Neural cell (in vitro differentiated cells): Measurements from ENCODE around the gene PRKAB2. TPM values are rescaled to one million over a fixed set of nuclear protein-coding genes. Genes with fewer than 3 reads are reported as not detected.
"Not testable (repeated sequence)": the region's sequence is repeated elsewhere in the genome, so short reads cannot be mapped to it uniquely, and the experiment has no call there.

Source experiments
- H2AFZ ChIP-seq: fragments of 200-600, 300-800 bp; sonication (generic), shearing (Covaris generic); 2 replicates; pipeline ENCODE4 v1.6.0; 2014; ENCODE audit warnings: low read depth, mild to moderate bottlenecking, antibody characterized with exemption, low read length, moderate library complexity
- H3F3A ChIP-seq: fragments of 200-600 bp; shearing (Covaris generic); 2 replicates; pipeline ENCODE4 v1.6.1; 2016; ENCODE audit warnings: mild to moderate bottlenecking, moderate library complexity, mixed read lengths, antibody characterized with exemption, low read length; ENCODE audit not compliant: insufficient read depth, poor library complexity, severe bottlenecking
- H3K27ac ChIP-seq: fragments of 200-600, 300-800 bp; sonication (generic), shearing (Covaris generic); 2 replicates; pipeline ENCODE4 v1.5.1; 2014; ENCODE audit warnings: mild to moderate bottlenecking, low read length, moderate library complexity
- H3K27me3 ChIP-seq: fragments of 300-800, 200-600 bp; sonication (generic), shearing (Covaris generic); 2 replicates; pipeline ENCODE4 v1.6.0; 2014; ENCODE audit warnings: mild to moderate bottlenecking, low read depth, low read length, moderate library complexity; ENCODE audit not compliant: insufficient read depth
- H3K36me3 ChIP-seq: fragments of 300-800, 200-600 bp; sonication (generic), shearing (Covaris generic); 2 replicates; pipeline ENCODE4 v1.5.1; 2014; ENCODE audit warnings: mild to moderate bottlenecking, antibody characterized with exemption, low read length, moderate library complexity; ENCODE audit not compliant: insufficient read depth
- H3K4me2 ChIP-seq: fragments of 300-800, 200-600 bp; sonication (generic), shearing (Covaris generic); 2 replicates; pipeline ENCODE4 v1.6.0; 2014; ENCODE audit warnings: mild to moderate bottlenecking, low read length
- H3K4me3 ChIP-seq: fragments of 300-800, 200-600 bp; sonication (generic), shearing (Covaris generic); 2 replicates; pipeline ENCODE4 v1.5.1; 2014; ENCODE audit warnings: mild to moderate bottlenecking, low read length, moderate library complexity
- H3K79me2 ChIP-seq: fragments of 200-600 bp; shearing (Covaris generic); replicated peaks from 2 replicates; pipeline ENCODE4 v1.6.0; 2014; ENCODE audit warnings: mild to moderate bottlenecking, low read length, moderate library complexity; ENCODE audit not compliant: insufficient read depth
- H3K9ac ChIP-seq: fragments of 300-800, 200-600 bp; sonication (generic), shearing (Covaris generic); 2 replicates; pipeline ENCODE4 v1.6.1; 2016; ENCODE audit warnings: mild to moderate bottlenecking, low read length, mixed read lengths
- H3K9me2 ChIP-seq: fragments of 200-600 bp; shearing (Covaris generic); 2 replicates; pipeline ENCODE4 v1.6.1; 2016; ENCODE audit warnings: mild to moderate bottlenecking, low read length, mixed read lengths; ENCODE audit not compliant: insufficient read depth
- H3K9me3 ChIP-seq: fragments of 200-600, 300-800 bp; sonication (generic), shearing (Covaris generic); 2 replicates; pipeline ENCODE4 v1.6.1; 2016; ENCODE audit warnings: mild to moderate bottlenecking, mixed run types, low read length, moderate library complexity, mixed read lengths
- H4K20me1 ChIP-seq: fragments of 200-600 bp; shearing (Covaris generic); 2 replicates; pipeline ENCODE4 v1.6.1; 2016; ENCODE audit warnings: mild to moderate bottlenecking, mixed run types; ENCODE audit not compliant: insufficient read depth
- EP300 ChIP-seq: fragments of 450-650 bp; conservative IDR thresholded peaks from 2 replicates; pipeline ENCODE4 v1.6.1; 2014; ENCODE audit warnings: antibody characterized with exemption, mild to moderate bottlenecking, moderate library complexity; ENCODE audit not compliant: poor library complexity, severe bottlenecking
- EZH2 ChIP-seq: fragments of 200-600, 300-800 bp; shearing (Covaris generic), sonication (generic); IDR thresholded peaks from 2 replicates; pipeline ENCODE4 v1.6.1; 2014; ENCODE audit warnings: antibody characterized with exemption, low read length, borderline replicate concordance, mild to moderate bottlenecking; ENCODE audit not compliant: insufficient read depth, poor library complexity, severe bottlenecking
- MXI1 ChIP-seq: fragments of 450-650 bp; conservative IDR thresholded peaks from 2 replicates; pipeline ENCODE4 v1.6.1; 2014; ENCODE audit warnings: antibody characterized with exemption, mild to moderate bottlenecking; ENCODE audit not compliant: poor library complexity, severe bottlenecking
- POLR2AphosphoS5 ChIP-seq: IDR thresholded peaks from 2 replicates; pipeline ENCODE4 v1.6.1; 2012
- RAD21 ChIP-seq: fragments of 450-650 bp; conservative IDR thresholded peaks from 2 replicates; pipeline ENCODE4 v1.6.1; 2014; ENCODE audit warnings: antibody characterized with exemption, mild to moderate bottlenecking, moderate library complexity
- SMC3 ChIP-seq: fragments of 450-650 bp; conservative IDR thresholded peaks from 2 replicates; pipeline ENCODE4 v1.6.1; 2014; ENCODE audit warnings: antibody characterized with exemption, mild to moderate bottlenecking, moderate library complexity; ENCODE audit not compliant: poor library complexity
- TAF1 ChIP-seq: IDR thresholded peaks from 2 replicates; pipeline ENCODE4 v1.6.1; 2012; ENCODE audit warnings: low read depth
- polyA plus RNA-seq: library from polyadenylated mRNA; depleted of rRNA; stranded (reverse); fragments of >200 nt; gene quantifications from 2 replicates; pipeline ENCODE4 v1.2.3, GENCODE V29; 2014
- TF ChIP-seq, protein P1 (sequence below): IDR thresholded peaks from 2 replicates; pipeline ENCODE4 v1.6.1; 2012; ENCODE audit warnings: borderline replicate concordance
- TF ChIP-seq, protein P2 (sequence below): fragments of 450-650 bp; IDR thresholded peaks from 2 replicates; pipeline ENCODE4 v1.5.1; 2014; ENCODE audit warnings: antibody characterized with exemption, mild to moderate bottlenecking, moderate library complexity; ENCODE audit not compliant: poor library complexity, severe bottlenecking

Gene PRKAB2
- polyA plus RNA-seq, 1 donor from 2014 or later = 39.9 TPM

DNA sequence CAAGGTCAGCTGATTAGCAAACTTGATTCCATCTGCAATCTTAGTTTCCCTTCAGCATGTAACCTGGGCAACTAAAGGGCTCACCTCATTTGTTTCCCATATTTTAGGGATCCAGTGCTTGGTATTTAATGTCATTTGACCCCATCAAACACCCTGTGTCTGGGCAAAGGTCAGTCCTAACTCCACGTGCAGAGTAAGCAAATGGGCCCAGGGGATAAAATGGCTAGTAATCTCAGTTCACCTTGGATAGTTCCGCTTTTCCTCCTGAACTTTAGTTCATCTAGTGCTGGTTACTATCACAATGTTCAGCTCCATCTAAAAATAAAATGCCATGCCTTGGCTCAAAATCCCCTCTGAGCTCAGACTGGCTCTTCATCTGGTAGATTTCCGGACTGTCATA lies 19.5 kb downstream of the PRKAB2 start:
- no peak overlapping the region for H3K4me3 ChIP-seq
- no peaks in the 10 kb centered on the region for H3K79me2 ChIP-seq
- no peaks in the 10 kb centered on the region for H3F3A ChIP-seq
- H3K9me3 ChIP-seq = no peaks in the 10 kb centered on the region
- H4K20me1 ChIP-seq = no peaks in the 10 kb centered on the region
- H3K27ac ChIP-seq = no peak overlapping the region
- H3K36me3 ChIP-seq = peaks cover 12% of the 10 kb centered on the region
- H3K27me3 ChIP-seq = peaks cover 31% of the 10 kb centered on the region
- H2AFZ ChIP-seq = no peak overlapping the region
- TF ChIP-seq SMC3 (no peak), EZH2 (no peak), RAD21 (no peak), POLR2AphosphoS5 (no peak), EP300 (no peak)
- TF ChIP-seq, protein P1, sequence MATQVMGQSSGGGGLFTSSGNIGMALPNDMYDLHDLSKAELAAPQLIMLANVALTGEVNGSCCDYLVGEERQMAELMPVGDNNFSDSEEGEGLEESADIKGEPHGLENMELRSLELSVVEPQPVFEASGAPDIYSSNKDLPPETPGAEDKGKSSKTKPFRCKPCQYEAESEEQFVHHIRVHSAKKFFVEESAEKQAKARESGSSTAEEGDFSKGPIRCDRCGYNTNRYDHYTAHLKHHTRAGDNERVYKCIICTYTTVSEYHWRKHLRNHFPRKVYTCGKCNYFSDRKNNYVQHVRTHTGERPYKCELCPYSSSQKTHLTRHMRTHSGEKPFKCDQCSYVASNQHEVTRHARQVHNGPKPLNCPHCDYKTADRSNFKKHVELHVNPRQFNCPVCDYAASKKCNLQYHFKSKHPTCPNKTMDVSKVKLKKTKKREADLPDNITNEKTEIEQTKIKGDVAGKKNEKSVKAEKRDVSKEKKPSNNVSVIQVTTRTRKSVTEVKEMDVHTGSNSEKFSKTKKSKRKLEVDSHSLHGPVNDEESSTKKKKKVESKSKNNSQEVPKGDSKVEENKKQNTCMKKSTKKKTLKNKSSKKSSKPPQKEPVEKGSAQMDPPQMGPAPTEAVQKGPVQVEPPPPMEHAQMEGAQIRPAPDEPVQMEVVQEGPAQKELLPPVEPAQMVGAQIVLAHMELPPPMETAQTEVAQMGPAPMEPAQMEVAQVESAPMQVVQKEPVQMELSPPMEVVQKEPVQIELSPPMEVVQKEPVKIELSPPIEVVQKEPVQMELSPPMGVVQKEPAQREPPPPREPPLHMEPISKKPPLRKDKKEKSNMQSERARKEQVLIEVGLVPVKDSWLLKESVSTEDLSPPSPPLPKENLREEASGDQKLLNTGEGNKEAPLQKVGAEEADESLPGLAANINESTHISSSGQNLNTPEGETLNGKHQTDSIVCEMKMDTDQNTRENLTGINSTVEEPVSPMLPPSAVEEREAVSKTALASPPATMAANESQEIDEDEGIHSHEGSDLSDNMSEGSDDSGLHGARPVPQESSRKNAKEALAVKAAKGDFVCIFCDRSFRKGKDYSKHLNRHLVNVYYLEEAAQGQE = no peak
- no peak overlapping the region for H3K4me2 ChIP-seq
- no peaks in the 10 kb centered on the region for H3K9me2 ChIP-seq
- no peak overlapping the region for H3K9ac ChIP-seq

DNA sequence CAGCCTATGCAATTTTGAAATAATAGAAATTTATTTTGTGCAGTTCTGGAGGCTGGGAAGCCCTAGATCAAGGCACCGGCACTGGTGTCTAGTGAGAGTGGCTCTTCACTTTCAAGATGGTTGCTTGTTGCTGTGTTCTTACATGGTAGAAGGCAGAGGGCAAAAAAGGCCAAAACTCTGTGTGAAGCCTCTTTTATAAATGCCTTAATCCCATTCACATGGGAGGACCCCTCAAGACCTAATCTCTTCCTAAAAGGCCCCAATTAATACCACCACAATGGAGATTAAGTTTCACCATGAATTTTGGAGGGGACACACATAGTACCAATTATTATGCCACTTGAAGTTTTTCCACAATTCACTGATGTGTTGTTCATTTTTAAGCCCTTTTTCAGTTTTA lies 21.0 kb downstream of the PRKAB2 start:
- no peaks in the 10 kb centered on the region for H4K20me1 ChIP-seq
- no peak overlapping the region for H3K27ac ChIP-seq
- no peak overlapping the region for H3K4me2 ChIP-seq
- H3K79me2 ChIP-seq = no peaks in the 10 kb centered on the region
- peaks cover 38% of the 10 kb centered on the region for H3K27me3 ChIP-seq
- no peaks in the 10 kb centered on the region for H3K9me2 ChIP-seq
- H3K36me3 ChIP-seq = peaks cover 5% of the 10 kb centered on the region
- H3K4me3 ChIP-seq = no peak overlapping the region
- no peak overlapping the region for H3K9ac ChIP-seq
- TF ChIP-seq EZH2 = no peak
- no peak for TF ChIP-seq SMC3
- no peak for TF ChIP-seq TAF1
- H3K9me3 ChIP-seq = no peaks in the 10 kb centered on the region
- no peak overlapping the region for H2AFZ ChIP-seq
- H3F3A ChIP-seq = no peaks in the 10 kb centered on the region

DNA sequence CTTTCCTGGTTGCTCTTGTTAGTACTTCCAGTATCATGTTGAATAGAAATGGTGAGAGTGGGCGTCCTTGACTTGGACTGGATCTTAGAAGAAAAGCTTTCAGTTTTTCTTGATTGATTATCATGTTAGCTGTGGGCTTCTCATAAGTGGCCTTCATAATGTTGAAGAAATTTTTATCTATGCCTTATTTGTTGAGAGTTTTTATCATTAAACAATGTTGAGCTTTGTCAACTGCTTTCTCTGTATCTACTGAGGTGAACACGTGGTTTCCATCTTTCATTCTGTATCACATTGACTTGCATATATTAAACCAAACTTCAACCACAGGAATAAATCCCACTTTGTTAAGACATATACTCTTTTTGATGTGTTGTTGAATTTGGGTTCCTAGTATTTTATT lies 29.4 kb downstream of the PRKAB2 start:
- H3K4me3 ChIP-seq = no peak overlapping the region
- H4K20me1 ChIP-seq = no peaks in the 10 kb centered on the region
- H3K27ac ChIP-seq = no peak overlapping the region
- no peaks in the 10 kb centered on the region for H3K79me2 ChIP-seq
- TF ChIP-seq RAD21 = no peak
- TF ChIP-seq EP300 = no peak
- no peak for TF ChIP-seq MXI1
- TF ChIP-seq, protein P2, sequence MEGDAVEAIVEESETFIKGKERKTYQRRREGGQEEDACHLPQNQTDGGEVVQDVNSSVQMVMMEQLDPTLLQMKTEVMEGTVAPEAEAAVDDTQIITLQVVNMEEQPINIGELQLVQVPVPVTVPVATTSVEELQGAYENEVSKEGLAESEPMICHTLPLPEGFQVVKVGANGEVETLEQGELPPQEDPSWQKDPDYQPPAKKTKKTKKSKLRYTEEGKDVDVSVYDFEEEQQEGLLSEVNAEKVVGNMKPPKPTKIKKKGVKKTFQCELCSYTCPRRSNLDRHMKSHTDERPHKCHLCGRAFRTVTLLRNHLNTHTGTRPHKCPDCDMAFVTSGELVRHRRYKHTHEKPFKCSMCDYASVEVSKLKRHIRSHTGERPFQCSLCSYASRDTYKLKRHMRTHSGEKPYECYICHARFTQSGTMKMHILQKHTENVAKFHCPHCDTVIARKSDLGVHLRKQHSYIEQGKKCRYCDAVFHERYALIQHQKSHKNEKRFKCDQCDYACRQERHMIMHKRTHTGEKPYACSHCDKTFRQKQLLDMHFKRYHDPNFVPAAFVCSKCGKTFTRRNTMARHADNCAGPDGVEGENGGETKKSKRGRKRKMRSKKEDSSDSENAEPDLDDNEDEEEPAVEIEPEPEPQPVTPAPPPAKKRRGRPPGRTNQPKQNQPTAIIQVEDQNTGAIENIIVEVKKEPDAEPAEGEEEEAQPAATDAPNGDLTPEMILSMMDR = no peak
- TF ChIP-seq, protein P1 = no peak
- TF ChIP-seq EZH2 = no peak
- no peak for TF ChIP-seq SMC3
- TF ChIP-seq POLR2AphosphoS5 = no peak
- TF ChIP-seq TAF1 = no peak
- H3K9ac ChIP-seq = no peak overlapping the region
- no peaks in the 10 kb centered on the region for H3K9me2 ChIP-seq
- H3K4me2 ChIP-seq = no peak overlapping the region
- H3K36me3 ChIP-seq = no peaks in the 10 kb centered on the region
- H3K27me3 ChIP-seq = peaks cover 14% of the 10 kb centered on the region
- no peaks in the 10 kb centered on the region for H3K9me3 ChIP-seq
- no peaks in the 10 kb centered on the region for H3F3A ChIP-seq
- H2AFZ ChIP-seq = no peak overlapping the region

DNA sequence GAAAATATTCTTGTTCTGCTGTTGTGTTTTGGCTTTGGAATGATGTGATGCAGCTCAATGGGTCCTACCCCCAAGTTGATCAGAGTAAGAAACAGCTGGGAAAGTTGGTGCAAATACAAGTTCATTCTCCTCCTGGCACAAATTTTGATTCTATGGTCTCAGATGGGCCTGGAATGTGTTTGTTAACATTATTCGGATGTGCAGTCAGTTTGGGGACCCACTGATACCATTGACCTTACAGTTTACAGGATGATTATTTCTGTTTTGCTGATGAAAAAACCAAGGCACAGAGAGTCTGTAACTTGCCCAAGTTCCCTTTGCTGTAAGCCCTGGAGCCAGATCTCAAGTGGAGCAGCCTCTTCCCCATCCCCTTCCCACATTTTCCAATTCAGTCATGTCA lies 41.5 kb downstream of the PRKAB2 start:
- H3K9ac ChIP-seq, H3K79me2 ChIP-seq, H3K4me2 ChIP-seq, H3K9me3 ChIP-seq, H2AFZ ChIP-seq, H3F3A ChIP-seq, H3K9me2 ChIP-seq, H3K27ac ChIP-seq, H3K4me3 ChIP-seq, H4K20me1 ChIP-seq, H3K36me3 ChIP-seq, H3K27me3 ChIP-seq: not testable (repeated sequence)
